Endodermal cell (in vitro differentiated cells): Measurements from ENCODE around the gene SETX. TPM values are rescaled to one million over a fixed set of nuclear protein-coding genes. Genes with fewer than 3 reads are reported as not detected.
"Not testable (repeated sequence)": the region's sequence is repeated elsewhere in the genome, so short reads cannot be mapped to it uniquely, and the experiment has no call there.

ENCODE experiments used
- DNase-seq: peaks from one replicate; pipeline ENCODE4 v3.0.0-alpha.2; 2017
- H3K27ac ChIP-seq: 2 replicates; pipeline ENCODE4 v1.5.1; 2013; ENCODE audit warnings: mild to moderate bottlenecking, low read depth, low read length, moderate library complexity
- H3K27me3 ChIP-seq: 2 replicates; pipeline ENCODE4 v1.6.1; 2013; ENCODE audit warnings: mild to moderate bottlenecking, low read length, moderate library complexity; ENCODE audit not compliant: insufficient read depth, control insufficient read depth, poor library complexity, severe bottlenecking
- H3K36me3 ChIP-seq: 2 replicates; pipeline ENCODE4 v1.7.0; 2013; ENCODE audit warnings: mild to moderate bottlenecking, low read length, moderate library complexity; ENCODE audit not compliant: control insufficient read depth, insufficient read depth
- H3K4me1 ChIP-seq: one replicate; pipeline ENCODE4 v1.7.0; 2013; ENCODE audit warnings: low read length; ENCODE audit not compliant: control insufficient read depth, insufficient read depth
- H3K4me3 ChIP-seq: 2 replicates; pipeline ENCODE4 v1.5.1; 2013; ENCODE audit warnings: mild to moderate bottlenecking, low read length, moderate library complexity
- H3K9ac ChIP-seq: 2 replicates; pipeline ENCODE4 v1.6.1; 2013; ENCODE audit warnings: mild to moderate bottlenecking, low read length, moderate library complexity; ENCODE audit not compliant: poor library complexity, severe bottlenecking; ENCODE audit errors: extremely low read depth
- H3K9me3 ChIP-seq: 2 replicates; pipeline ENCODE4 v1.6.1; 2013; ENCODE audit warnings: mild to moderate bottlenecking, low read length, moderate library complexity; ENCODE audit not compliant: control insufficient read depth
- H3K27ac Mint-ChIP-seq: 2 replicates; pipeline ENCODE4 v1.8.0; 2020; ENCODE audit warnings: mixed read lengths
- H3K27me3 Mint-ChIP-seq: 2 replicates; pipeline ENCODE4 v1.8.0; 2021; ENCODE audit warnings: mild to moderate bottlenecking, mixed read lengths; ENCODE audit not compliant: insufficient read depth
- H3K36me3 Mint-ChIP-seq: 2 replicates; pipeline ENCODE4 v1.8.0; 2020; ENCODE audit warnings: low read depth, mixed read lengths
- H3K4me1 Mint-ChIP-seq: 2 replicates; pipeline ENCODE4 v1.8.0; 2020; ENCODE audit warnings: mixed read lengths
- H3K4me3 Mint-ChIP-seq: 2 replicates; pipeline ENCODE4 v1.8.0; 2020; ENCODE audit warnings: mild to moderate bottlenecking, moderate library complexity, mixed read lengths
- H3K9me3 Mint-ChIP-seq: 2 replicates; pipeline ENCODE4 v1.8.0; 2020; ENCODE audit warnings: mild to moderate bottlenecking, mixed read lengths
- CTCF ChIP-seq: fragments of 200-600 bp; sonication (generic); conservative IDR thresholded peaks from 2 replicates; pipeline ENCODE4 v1.5.0; 2021; ENCODE audit warnings: antibody characterized with exemption, mild to moderate bottlenecking
- WGBS, 2 experiments: methylation state at CpG; one replicate each; pipeline versions ENCODE4 v1.1.5 to v1.1.7; 2013; ENCODE audit warnings: missing lambda C conversion rate in 2 of 2, mixed read lengths in 1 of 2; ENCODE audit not compliant: insufficient coverage in 1 of 2, insufficient read length in 1 of 2; 5-methylcytosine and 5-hydroxymethylcytosine counted together
- total RNA-seq, 2 donors: library from RNA; stranded (reverse); fragmentation: NEBNext Ultra II Directional in 1 of 2; extraction: Animal tissue kit (Norgen Biotek cat#: 25700) in 1 of 2; gene quantifications; 2 replicates in 1 of 2; 3 replicates in 1 of 2; pipeline ENCODE4 v1.2.1, GENCODE V29; 2021

The SETX gene
- total RNA-seq, 2 donors from 2014 or later = 40.0 to 53.3 TPM

- DNase-seq = no peak
- Mint-ChIP-seq H3K27me3 (no peaks in the 10 kb centered on the region), H3K4me1 (no peaks in the 10 kb centered on the region), H3K36me3 (peaks cover 72% of the 10 kb centered on the region), H3K4me3 (no peak overlapping the region), H3K9me3 (no peaks in the 10 kb centered on the region), H3K27ac (no peak overlapping the region)
- H3K9ac ChIP-seq = no peak overlapping the region
- no peaks in the 10 kb centered on the region for H3K9me3 ChIP-seq
- TF ChIP-seq CTCF = no peak
- H3K27me3 ChIP-seq = no peaks in the 10 kb centered on the region
- no peak overlapping the region for H3K4me3 ChIP-seq
- WGBS, 2 experiments = 95 to 96% methylated on average over 7 of the region's 7 CpGs
- peaks cover 91% of the 10 kb centered on the region for H3K36me3 ChIP-seq
- H3K27ac ChIP-seq = no peak overlapping the region
- no peaks in the 10 kb centered on the region for H3K4me1 ChIP-seq
These were observed 70.9 kb downstream of the SETX start for GRCh38 chr9:132283863-132284262.

DNA sequence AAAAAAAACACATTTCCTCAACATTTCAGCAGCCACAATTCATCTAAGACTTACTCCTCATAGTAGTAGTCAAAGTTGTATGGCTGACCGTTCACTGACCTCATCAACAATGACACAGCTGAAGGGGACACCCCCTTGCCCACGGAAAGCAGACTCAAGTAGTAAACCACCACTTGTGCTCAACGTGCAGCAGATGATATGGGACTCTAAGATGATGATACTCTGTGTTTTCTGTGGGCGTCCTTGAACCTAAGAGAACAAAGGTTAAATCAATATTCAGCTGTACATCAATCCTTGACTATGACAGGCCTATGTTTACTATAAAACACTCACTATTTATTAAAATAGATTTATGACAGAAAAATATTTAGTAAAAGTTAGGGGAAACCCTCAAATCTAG, 71.6 kb downstream of the SETX start:
- Histone ChIP-seq H3K4me1 (no peaks in the 10 kb centered on the region), H3K27ac (no peak overlapping the region), H3K4me3 (no peak overlapping the region), H3K36me3 (peaks cover 91% of the 10 kb centered on the region), H3K27me3 (no peaks in the 10 kb centered on the region), H3K9ac (no peak overlapping the region), H3K9me3 (no peaks in the 10 kb centered on the region)
- no peaks in the 10 kb centered on the region for H3K4me1 Mint-ChIP-seq
- 94 to 100% methylated on average over 1 to 4 of the region's 4 CpGs for WGBS, 2 experiments
- H3K36me3 Mint-ChIP-seq = peaks cover 74% of the 10 kb centered on the region
- no peak for DNase-seq
- no peak overlapping the region for H3K27ac Mint-ChIP-seq
- no peak overlapping the region for H3K4me3 Mint-ChIP-seq
- H3K9me3 Mint-ChIP-seq = no peaks in the 10 kb centered on the region
- H3K27me3 Mint-ChIP-seq = no peaks in the 10 kb centered on the region
- TF ChIP-seq CTCF = no peak

DNA sequence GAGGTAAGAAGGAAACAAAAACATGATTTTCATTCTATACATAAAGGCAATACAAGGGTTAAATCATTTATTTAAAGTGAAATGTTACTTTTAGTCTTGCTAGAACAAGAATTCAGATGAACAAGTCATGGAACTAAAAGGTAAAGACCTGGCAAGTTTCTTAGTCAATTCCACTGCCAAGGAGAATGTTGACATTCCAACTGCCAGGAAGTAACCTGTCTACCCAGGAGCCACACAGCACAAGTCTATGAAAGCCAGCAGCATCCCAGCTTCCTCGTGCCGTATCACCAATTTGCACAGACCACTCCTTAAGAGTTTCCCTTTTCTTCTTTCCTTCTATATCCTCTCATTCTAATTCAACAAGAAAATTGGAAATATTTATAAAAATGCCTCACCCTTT, 79.9 kb downstream of the SETX start:
- Histone ChIP-seq H3K4me1 (no peaks in the 10 kb centered on the region), H3K4me3 (no peak overlapping the region), H3K27ac (no peak overlapping the region), H3K27me3 (no peaks in the 10 kb centered on the region), H3K9me3 (no peaks in the 10 kb centered on the region), H3K36me3 (peaks cover 94% of the 10 kb centered on the region), H3K9ac (no peak overlapping the region)
- Mint-ChIP-seq H3K4me1 (no peaks in the 10 kb centered on the region), H3K27ac (no peak overlapping the region), H3K9me3 (no peaks in the 10 kb centered on the region), H3K36me3 (peaks cover 85% of the 10 kb centered on the region), H3K27me3 (no peaks in the 10 kb centered on the region), H3K4me3 (no peak overlapping the region)
- no peak for DNase-seq
- TF ChIP-seq CTCF = no peak
- 100% methylated on average over 2 of the region's 2 CpGs for WGBS, 2 experiments

- Histone ChIP-seq H3K27ac (peak overlapping the region; percentile 18), H3K36me3 (peaks cover 88% of the 10 kb centered on the region)
- H3K9ac ChIP-seq, H3K4me3 ChIP-seq, H3K27me3 Mint-ChIP-seq, H3K27me3 ChIP-seq, H3K4me1 ChIP-seq, DNase-seq, H3K4me1 Mint-ChIP-seq, H3K4me3 Mint-ChIP-seq, H3K9me3 ChIP-seq, H3K9me3 Mint-ChIP-seq: not testable (repeated sequence)
- 95 to 97% methylated on average over 8 to 10 of the region's 16 CpGs for WGBS, 2 experiments
- Mint-ChIP-seq H3K36me3 (peaks cover 72% of the 10 kb centered on the region), H3K27ac (peak overlapping the region; percentile 86)
These were observed 84.9 kb downstream of the SETX start for GRCh38 chr9:132269704-132270516.
